Loucy (cell line): ENCODE results near the gene APBA3.

ENCODE experiments used
- CTCF ChIP-seq: fragments of 200-600 bp; sonication (generic); conservative IDR thresholded peaks from 2 replicates; pipeline ENCODE4 v1.5.1; 2014; ENCODE audit warnings: mild to moderate bottlenecking, antibody characterized with exemption, low read length
- EZH2phosphoT487 ChIP-seq: fragments of 200-600 bp; IDR thresholded peaks from 2 replicates; pipeline ENCODE4 v1.6.1; 2018; ENCODE audit warnings: antibody characterized with exemption, mild to moderate bottlenecking, moderate library complexity, borderline replicate concordance

- no peak for TF ChIP-seq CTCF
- no peak for TF ChIP-seq EZH2phosphoT487
Measured at GRCh38 chr19:3732108-3732507, 29.4 kb downstream of the APBA3 start.
